Activated T-cell treated with anti-CD3 and anti-CD28 coated beads for 48 hours (primary cell): ENCODE results near the gene PCGF1.

Experiments used
- DNase-seq: peaks from one replicate; pipeline ENCODE4 v3.0.0-alpha.2; 2020; ENCODE audit warnings: low read depth

The PCGF1 gene

DNA sequence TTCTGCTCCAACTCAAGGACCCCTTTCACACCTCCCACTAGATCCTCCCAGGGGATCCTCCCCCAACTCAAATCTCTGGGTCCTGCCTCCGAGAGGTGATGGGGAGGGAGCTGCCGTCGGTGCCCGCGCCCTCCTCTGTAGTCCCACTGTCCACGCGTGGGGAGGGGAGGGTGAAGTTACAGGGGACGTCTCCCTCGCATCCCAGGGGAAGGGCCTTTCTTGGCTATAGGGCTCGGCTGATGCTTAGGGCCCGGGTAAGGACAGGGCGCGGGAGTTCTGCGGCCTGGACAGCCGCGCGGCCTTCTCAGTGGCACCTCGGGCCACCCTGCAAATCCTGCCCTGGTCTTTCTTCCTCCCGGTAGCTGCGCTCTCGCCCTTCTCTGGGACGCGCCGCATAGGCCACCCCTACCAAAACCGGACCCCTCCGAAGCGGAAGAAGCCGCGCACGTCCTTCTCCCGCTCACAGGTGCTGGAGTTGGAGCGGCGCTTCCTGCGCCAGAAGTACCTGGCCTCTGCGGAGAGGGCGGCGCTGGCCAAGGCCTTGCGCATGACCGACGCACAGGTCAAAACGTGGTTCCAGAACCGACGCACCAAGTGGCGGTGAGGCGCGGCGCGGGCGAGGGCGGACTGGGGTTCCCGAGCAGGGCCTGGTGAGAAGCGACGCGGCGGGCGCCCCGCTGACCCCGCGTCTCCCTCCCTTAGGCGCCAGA, 7.9 kb upstream of the PCGF1 start:
- no peak for DNase-seq

DNA sequence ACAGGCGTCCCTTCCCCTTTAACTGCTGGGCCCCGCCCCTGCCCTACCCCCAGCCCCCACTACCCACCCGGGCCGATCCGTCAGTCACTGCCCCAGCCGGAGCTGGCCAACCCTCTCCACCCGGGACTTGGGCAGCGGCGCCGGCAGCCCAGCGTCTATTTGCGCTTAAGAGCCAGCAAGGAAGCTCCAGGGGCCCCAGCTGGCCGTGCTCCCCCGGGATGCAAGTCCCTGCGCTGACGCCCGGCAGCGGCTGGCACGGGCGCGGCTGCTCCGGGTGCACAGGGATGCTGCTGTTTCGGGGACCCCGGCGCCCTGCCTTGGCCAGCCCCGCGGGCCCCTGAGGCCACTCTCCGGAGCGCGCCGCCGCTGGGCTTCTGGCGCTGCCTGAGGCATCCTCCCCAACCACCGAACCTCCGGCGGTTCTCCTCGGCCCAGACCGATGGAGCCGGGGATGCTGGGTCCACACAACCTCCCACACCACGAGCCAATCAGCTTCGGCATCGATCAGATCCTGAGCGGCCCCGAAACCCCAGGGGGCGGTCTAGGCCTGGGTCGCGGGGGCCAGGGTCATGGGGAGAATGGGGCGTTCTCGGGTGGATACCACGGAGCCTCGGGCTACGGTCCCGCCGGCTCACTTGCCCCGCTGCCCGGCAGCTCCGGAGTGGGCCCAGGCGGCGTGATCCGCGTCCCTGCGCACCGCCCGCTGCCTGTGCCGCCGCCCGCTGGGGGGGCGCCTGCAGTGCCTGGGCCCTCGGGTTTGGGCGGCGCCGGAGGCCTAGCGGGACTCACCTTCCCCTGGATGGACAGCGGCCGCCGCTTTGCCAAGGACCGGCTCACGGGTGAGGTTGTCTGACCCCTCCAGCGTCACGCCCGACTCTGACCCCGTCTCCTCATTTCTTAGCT, 7.1 kb upstream of the PCGF1 start, which contains the start of gene TLX2:
TSS of gene TLX2 (plus strand) at position 83 of the 903 bp plus-strand sequence. CDS start at position 440, 357 bp downstream.
- no peak for DNase-seq

DNA sequence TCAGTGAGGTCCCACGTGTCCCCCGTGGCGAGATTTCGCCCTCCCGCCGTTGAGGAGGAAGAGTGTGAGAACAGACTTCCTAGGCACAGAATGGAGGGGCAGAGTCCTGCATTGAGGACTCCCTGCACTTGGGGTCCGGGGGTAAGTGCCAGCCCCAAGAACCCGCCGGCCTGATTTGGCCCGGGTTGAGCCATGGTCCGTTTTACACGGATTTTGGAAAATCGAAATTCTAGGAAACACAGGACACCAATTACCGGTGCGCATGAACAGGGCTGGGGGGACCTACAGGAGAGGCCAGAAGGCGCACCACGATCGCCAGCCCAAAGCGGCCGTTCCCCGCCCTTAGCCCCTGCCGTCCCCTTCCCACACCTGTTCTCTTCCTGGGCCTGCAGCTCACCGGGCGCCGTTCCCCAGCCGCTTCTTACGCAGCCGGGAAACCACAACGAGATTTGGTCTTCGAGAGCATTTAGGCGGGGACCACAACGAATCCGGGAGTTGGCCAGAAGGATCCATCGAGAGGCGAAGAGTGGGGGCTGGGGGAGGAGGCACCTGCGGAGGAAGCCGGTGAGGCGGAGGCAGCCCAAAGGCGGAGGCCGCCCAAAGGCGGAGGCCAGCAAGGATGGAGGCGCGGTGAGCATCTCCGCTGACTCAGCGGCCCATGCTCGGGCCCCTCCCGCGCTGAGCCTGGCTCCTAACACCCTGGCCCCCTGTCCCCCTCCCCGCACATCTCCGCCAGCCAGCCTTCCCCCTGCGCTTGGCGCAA, 6.3 kb upstream of the PCGF1 start:
- DNase-seq = no peak

DNA sequence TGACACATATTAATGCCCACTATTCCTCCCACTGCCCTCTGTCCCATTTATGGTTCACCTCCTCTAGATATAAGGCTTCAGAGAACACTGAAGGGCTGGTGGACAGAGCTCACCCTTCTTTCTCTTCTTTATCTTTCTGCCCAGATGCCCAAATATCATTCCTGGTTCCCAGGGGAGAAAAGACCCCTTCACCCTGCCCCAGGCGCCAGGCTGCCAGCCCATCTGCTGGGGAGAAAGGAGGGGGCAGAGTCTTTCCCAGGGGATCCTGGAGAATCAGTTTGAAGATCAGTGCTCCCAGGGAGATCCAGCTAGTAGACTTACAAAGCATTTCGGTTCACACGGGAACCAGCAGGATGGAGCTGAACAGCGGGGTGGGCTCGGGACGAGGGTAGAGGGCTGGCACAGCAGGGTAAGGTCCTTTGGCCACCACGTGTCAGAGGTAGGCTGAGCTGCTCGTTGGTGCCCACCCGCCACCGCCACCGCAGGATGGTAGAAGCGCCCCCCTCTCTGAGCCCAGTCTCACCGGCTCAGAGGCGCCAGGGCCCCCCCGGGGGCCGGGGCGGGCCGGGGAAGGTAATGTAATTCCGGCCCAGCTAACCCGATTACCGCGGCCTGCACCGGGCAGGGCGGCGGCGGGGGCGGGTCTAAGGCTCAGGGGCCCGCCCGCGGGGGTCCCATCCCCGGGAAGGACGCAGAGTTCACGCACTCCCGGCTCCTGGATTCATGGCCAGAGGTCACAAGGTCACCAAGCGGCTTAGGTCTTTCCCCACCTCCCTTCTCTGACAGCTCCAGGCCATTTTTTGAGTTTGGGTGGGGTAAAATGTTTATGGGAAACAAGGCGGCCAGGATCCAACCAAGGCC, 5.5 kb upstream of the PCGF1 start:
- DNase-seq = no peak

DNA sequence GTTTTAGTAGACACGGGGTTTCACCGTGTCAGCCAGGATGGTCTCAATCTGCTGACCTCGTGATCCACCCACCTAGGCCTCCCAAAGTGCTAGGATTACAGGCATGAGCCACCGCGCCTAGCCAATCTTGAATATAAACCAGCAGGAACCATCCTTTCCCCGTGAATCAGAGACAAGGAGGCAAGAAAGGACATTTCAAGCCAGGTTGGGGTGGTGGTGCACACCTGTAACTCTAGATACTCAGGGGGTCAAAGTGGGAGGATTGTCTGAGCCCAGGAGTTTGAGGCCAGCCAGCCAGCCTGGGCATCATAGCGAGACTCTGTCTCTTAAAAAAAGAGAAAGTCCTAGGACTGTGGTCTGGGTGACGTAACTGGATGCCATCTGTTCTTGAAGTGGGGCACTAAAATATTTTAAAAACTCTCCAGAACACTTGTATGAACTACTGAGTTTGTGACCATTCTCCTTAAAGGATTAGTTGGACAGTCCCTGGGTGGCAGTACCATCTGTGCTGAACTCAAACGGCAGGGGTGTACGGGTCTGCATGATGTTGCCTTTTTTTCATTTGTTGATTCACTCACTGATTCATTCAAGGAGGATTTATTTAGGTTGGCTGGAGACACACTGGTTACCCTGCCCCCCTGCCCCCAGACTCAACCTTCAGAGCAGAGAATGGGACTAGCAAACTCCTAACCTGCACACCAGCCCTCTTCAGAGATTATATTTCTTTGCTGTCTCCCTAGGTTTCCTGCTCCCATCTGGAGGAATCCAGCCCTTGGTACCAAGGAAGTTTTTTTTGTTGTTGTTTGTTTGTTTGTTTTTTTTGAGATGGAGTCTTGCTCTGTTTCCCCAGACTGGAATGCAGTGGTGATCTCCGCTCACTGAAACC, 3.9 kb upstream of the PCGF1 start:
- DNase-seq = no peak

DNA sequence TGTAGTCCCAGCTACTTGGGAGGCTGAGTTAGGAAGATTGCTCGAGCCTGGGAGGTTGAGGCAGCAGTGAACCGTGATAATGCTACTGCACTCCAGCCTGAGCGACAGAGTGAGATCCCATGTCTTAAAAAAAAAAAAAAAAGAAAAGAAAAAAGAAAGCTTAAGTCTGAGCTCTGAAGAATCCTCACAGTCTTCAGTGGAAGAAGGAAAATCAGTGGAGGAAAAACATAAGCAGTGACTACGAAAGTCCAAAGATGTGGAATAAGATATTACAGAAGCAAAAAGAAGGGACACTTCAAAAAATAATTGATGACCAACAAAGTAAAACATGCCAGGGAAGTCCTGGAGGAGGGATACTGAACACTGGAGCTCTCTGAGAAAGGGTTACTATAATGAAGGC, 2.8 kb upstream of the PCGF1 start:
- DNase-seq = no peak

DNA sequence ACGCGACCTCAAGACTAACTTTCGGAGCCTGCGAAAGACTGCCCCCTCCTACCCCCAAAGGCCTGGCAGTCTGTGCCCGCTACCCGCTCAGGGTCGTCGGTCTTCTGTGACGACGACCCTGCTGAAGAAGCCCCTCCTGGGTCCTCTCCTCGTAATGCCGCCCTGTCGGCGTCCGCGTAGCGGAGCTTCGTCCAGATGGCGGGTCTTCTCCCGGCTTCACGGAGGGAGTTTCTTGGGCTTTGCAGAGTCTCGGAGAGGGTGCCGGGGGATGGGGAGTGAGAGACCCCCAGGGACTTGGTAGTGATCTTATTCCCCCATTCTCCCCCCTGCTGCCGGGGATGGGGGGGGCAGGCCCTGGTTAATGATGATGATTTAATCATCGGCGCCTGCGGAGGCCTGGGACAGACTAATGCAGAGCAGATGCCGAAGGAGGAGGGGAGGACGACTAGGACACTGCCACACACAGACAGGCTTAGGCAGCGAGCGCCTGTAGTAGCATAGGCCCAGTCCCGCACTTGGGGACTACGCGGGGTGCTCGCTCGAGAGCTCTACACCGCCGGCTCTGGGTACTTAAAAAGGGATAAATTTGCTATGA, 528 bp upstream of the PCGF1 start:
- DNase-seq = no peak

DNA sequence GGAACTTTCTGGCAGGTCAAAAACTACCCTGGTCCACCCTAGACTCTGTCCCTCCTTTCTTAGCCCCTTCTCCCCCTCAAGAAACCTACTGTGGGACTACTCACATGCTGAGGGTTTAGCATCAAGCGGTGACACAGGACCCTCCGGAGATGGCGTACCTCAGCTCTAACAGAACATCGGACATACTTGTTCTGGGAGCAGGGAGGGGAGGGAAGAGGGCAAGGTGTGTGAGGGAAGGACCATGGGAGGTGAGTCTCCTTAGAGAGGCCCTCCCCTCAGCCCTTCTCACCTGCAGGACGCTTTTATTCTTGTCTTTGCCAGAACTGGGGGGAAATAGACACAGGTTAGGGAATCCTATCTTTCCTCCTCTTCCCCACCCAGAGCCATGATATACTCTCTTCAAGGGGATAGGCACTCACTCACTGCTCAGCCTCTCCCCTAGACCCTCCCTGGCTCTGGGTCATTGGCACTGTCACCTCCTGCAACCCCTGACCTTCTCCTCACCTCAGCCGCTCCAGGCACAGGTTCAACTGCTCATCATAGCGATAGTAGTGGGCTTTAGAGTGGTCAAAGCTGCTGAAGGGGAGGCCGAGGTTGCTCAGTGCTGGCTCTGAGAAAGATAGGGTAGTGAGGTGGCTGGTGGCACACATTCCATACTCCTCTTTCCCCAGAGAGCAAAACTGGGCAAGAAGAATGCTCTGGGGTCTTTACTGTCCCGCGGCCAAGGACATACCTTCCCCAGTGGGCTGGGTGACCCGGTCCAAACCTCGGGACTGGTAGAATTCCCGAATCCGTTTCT, 1.8 kb downstream of the PCGF1 start:
- DNase-seq = no peak

DNA sequence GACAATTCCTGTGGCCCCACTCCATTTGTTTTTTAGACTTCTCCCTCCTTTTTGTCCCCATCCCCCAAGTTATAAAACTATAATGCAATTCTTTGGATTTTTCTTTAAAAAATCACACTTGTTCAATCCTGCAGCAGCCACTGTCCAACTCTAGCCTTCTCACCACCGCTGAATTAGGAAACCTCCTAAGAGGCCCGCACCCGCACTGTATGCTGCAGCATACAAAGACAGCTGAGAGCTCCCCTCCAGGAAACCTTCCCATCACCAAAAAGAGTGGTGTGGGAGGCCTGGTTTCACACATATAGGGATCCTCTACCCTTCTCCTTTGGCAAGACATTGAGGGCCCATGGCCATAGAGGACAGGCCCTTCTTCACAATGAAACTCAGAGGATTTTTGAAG, 2.9 kb downstream of the PCGF1 start:
- no peak for DNase-seq

DNA sequence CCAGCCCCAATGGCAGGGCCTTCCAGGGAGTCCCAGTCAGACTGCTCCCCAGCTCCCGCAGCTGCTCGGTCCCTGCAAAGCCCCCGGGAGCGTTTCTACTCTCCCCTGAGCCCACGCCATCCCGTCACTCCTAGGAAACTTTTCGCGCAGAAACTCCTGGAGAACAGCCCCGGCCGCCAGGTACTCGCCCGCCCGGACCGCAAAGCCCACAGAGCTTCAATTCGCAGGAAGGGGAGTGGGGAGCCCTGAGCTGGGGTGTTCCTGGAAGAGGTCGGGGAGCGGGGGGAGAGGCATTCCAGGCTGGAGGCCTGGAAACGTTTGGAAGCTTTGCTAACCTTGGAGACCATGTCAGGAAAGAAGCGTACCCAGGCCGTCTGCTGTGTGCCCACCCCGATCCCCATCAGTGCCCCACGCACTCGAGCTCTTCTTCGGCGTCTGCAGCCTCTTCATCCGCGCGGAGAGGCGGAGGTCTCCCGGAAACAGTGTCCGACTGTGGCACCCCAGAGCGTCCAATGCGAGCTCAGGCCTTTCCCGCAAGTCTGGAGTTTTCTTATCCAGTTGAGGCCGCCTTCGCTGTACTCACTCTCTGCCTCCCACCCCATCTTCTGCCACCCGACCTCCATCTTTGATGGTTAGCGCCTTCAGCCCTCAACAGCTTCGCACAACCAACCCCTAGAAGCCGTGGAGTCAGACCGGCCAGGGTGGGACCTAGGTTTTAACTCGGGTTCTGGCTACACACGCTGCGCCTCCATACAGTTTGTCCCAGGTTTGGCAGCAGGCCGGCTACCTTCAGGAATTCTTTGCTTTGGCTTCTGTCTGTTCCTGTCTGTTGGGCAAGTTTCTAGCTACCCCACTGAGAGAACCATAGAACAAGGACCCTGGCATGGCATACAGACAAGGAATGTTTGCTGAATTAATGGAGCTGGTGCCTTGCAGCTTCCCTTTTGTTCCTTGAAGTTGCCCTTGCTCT, 3.7 kb downstream of the PCGF1 start:
- DNase-seq = no peak

DNA sequence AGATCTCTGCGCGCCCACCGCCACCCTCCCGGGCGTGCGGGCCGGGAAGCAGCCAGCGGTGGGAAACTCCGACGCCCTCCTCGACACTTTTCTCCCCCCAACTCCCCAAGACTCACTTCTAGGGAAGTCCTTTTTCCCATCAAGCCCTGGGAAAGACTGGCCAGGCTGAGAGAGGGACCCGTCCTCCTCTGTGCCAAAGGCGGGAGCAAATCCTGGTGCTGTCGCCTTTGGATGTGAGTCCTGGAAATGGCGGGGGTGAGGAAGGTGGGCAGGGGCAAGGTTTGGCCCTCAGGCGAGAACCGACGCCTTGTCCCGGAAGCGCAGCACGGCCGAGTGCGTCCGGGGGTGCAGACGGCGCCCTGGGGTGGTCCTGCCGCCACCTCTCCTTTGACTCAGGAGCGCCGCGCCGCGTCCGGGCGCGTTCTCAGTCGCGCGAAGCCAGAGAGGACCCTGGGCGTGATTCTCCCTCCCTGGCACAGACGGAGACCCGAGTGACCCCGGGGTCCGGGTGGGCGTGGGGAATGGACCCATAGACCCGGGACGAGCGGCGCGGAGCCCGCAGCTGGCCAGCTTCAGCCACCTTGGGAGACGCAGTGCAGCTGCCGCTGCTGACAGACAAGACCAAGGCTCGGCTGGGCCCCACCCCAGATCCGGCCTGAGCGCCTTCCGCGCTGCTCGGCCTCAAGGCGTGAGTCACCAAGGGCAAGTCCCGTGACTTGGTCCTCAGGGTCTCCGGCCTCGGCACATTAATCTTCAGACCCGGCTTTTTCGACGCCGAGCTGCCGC, 4.6 kb downstream of the PCGF1 start:
- peak; percentile 54 for DNase-seq

DNA sequence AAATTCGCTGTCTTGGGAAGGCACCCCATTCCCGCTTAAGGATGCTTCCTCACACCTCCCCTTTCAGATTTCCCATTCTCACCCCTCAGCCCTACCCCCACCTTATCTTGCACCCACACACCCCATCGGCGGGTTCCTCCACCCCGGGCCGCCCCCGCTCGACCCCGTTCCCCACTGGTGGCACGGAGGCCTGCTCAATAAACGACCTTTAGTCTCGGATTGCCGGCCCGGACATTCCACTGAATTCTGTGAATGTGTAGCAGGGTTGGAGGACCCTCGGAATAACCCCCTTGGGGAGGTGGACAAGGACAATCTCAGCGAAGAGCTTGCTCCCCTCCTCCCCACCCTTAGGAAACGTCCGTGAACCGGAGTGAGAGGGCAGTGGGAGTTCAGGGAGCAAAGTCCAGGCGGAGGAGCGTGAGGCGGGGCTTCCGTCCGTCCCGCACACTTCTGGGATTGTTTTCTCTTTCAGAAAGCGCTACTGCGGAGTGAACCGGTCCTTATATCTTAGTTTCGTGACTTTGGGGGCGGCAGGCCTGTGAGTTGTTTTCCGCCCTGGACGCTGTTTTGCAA, 5.3 kb downstream of the PCGF1 start:
- DNase-seq = no peak

DNA sequence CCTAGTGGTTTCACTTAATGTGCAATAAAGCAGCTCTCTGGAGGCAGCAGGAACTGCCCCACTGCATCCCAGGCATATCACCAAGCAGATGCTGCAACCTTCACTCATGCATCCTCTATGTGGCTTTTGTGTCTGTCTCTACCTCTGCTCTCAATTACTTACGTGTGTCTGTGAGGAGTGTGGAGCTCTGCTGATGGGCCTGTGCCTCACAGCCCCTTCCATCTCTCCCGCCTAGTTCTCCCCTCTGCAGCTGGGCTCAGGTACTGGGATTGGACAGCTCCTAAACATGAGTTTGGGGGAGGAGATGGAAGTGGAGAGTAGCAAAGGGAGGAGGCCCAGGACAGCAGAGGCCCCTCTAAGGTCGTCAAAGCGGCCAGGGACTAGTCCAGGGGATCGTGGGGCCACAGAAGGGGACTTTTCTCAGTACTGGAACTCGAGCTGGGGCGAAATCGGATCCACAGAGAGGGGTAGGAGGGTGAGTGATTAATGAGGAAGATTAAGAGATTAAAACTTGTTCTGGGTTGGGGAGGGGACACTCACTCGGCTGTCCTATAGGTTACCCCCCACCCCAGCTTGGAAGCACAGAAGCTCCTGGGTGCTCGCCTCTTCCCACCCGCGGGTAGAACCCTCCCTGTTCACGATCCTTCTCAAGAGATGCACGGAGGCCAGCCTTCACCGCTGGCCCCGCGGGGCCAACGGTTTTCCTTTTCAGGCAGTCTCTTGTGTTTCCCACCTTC, 6.0 kb downstream of the PCGF1 start:
- DNase-seq = no peak

DNA sequence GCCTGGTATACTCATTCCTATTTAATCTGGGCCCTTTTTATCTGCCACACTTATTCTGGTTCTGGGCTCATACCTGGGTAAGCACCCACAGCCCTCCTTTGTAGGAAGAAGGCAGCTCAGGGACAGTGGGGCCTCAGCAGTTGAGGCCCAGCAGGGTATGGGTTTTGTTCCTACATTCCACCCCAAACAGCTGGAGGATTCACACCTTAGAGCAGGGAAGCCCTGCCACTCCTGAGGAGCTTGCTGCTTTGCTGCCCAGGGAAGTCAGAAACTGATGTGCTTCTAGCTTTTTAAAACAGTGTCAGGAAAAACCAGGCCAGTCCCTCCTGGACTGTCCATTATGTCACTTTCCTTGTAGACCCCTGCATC, 6.9 kb downstream of the PCGF1 start:
- DNase-seq = no peak

DNA sequence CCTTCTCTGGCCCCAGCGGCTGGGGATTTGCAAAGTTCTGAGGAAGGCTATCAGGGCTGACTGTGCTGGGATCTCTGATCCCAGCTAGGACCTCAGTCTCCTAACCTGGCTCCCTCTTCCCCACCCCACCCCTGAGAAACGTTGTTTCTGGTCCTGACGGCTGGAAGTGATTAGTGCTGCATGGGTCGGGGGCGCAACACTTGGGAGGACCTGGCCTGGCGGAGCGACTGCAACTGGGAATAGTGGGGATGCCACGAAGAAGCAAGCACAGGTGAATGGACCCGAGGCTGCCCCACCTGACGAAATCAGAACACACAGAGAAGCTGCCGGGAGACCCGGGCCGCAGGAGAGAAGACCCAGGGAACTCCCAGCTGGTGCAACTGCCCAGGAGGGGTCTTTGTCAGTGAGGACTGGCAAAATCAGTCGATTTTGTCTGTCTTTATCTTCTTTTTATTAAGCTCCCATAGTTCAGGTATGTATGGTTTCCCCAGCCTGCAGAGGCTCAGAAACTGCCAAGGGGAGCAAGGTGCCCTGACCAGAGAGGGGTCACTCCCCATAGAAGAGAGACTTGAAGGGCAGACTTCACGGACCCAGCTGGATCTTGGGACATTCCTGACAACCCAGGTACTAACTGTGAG, 7.4 kb downstream of the PCGF1 start:
- DNase-seq = no peak
